Measurements from ENCODE around the gene CILP2. TPM values are rescaled to one million over a fixed set of nuclear protein-coding genes. Genes with fewer than 3 reads are reported as not detected.

The CILP2 gene
- total RNA-seq, 1 donor from 2014 or later, result 1.1 TPM

DNA sequence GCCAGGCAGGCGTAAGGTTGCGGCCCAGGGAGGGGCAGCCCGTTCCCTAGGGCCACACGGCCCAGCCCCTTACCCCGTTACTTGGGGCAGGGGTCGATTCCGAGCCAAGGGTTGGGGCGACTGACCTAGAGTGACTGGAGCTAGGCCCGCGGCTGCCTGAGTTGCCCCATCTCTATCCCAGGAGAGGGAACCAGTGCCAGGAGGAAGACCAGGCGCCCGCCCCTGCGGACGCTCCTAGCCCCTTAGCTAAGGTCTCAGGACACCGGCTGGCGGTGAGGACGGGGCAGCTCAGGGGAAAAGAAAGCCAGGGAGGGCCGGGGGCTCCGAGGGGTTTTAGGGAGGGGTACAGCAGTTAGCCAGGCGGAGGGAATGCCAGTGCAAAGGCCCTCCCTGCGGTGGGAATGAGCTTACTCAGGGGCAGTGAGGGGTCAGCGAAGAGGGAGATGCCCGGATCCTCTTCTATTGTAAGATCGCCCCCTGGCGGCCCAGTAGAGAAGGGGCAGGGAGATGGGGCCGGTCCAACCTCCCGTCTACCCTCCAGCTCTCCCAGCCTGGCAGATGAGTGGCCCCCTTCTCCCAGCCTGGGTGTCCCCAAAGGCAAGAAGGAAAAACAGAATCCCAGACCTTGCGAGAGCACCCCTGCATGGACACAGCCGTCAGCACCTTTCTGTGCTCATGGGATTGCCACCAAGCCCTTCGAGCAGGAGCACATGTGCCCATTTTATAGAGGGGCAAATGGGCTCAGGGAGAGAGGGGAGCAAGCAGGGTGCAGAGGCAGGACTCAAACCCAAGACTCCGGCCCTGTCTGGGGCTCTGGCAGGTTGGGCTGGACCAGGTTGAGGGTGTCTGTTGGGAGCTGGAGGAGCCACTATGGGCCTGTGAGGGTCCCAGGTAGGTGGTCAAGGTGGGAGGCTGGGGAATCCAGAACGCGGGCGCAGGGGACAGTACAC lies 16.3 kb downstream of the CILP2 start:
- TF ChIP-seq, protein P1, sequence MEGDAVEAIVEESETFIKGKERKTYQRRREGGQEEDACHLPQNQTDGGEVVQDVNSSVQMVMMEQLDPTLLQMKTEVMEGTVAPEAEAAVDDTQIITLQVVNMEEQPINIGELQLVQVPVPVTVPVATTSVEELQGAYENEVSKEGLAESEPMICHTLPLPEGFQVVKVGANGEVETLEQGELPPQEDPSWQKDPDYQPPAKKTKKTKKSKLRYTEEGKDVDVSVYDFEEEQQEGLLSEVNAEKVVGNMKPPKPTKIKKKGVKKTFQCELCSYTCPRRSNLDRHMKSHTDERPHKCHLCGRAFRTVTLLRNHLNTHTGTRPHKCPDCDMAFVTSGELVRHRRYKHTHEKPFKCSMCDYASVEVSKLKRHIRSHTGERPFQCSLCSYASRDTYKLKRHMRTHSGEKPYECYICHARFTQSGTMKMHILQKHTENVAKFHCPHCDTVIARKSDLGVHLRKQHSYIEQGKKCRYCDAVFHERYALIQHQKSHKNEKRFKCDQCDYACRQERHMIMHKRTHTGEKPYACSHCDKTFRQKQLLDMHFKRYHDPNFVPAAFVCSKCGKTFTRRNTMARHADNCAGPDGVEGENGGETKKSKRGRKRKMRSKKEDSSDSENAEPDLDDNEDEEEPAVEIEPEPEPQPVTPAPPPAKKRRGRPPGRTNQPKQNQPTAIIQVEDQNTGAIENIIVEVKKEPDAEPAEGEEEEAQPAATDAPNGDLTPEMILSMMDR (IDR thresholded peaks at IDR 0.05), result peak; percentile 72
- peaks cover 23% of the 10 kb centered on the region for H3K4me1 Mint-ChIP-seq (ENCODE audit: unreplicated experiment)
- H3K27ac Mint-ChIP-seq (ENCODE audit: unreplicated experiment), result no peak overlapping the region
- H3K9me3 Mint-ChIP-seq (ENCODE audit: unreplicated experiment), result no peaks in the 10 kb centered on the region
- no peaks in the 10 kb centered on the region for H3K36me3 Mint-ChIP-seq (ENCODE audit: unreplicated experiment)
- H3K4me3 Mint-ChIP-seq (ENCODE audit: unreplicated experiment), result no peak overlapping the region
- DNase-seq (ENCODE audit: extremely low spot score, unreplicated experiment), result no peak
- H3K27me3 Mint-ChIP-seq (ENCODE audit: unreplicated experiment), result no peaks in the 10 kb centered on the region

DNA sequence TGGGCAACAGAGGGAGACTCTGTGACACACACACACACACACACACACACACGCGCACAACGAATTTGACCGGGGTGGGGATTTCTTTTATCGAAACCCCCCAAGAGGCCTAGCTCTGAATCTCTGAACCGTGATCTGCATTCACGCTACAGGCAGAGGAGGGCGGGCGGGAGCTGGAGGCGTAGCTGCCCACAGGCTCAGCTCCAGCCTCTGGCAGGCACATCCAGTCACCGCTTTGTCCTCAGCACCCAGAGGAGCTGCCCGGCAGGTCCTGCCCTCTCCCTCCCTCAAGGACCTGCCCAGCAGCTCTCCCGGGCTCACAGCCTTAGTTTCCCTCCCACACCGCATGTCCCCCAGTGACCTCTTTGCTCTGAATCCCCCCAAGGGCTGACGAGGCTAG lies 20.0 kb downstream of the CILP2 start:
- H3K27ac Mint-ChIP-seq (ENCODE audit: unreplicated experiment), result no peak overlapping the region
- H3K9me3 Mint-ChIP-seq (ENCODE audit: unreplicated experiment), result no peaks in the 10 kb centered on the region
- H3K36me3 Mint-ChIP-seq (ENCODE audit: unreplicated experiment), result no peaks in the 10 kb centered on the region
- no peak for DNase-seq (ENCODE audit: extremely low spot score, unreplicated experiment)
- H3K4me3 Mint-ChIP-seq (ENCODE audit: unreplicated experiment), result no peak overlapping the region
- H3K4me1 Mint-ChIP-seq (ENCODE audit: unreplicated experiment), result no peaks in the 10 kb centered on the region
- TF ChIP-seq, protein P1 (IDR thresholded peaks at IDR 0.05), result no peak
- H3K27me3 Mint-ChIP-seq (ENCODE audit: unreplicated experiment), result no peaks in the 10 kb centered on the region

DNA sequence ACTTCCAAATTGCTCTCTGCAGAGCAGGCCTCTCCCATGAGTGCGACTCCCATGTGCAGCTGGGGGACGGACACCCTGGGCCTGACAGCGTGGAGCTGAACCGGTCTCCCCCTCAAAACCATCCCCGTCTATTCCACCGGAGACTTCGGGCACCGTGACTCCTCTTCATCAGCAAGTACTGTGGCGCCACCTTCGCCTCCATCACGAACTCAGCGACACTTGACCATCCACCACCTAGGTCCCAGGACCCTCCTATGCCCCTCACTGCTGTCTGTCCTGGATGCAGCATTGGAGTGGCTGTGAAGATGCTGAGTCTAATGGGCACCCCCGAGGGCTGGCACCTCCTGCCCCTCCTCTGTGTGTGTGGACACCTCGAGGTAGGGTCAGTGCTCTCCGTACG lies 20.6 kb downstream of the CILP2 start:
- Mint-ChIP-seq H3K4me3 (ENCODE audit: unreplicated experiment) (no peak overlapping the region), H3K27ac (ENCODE audit: unreplicated experiment) (no peak overlapping the region), H3K27me3 (ENCODE audit: unreplicated experiment) (no peaks in the 10 kb centered on the region), H3K9me3 (ENCODE audit: unreplicated experiment) (no peaks in the 10 kb centered on the region), H3K36me3 (ENCODE audit: unreplicated experiment) (no peaks in the 10 kb centered on the region), H3K4me1 (ENCODE audit: unreplicated experiment) (no peaks in the 10 kb centered on the region)
- TF ChIP-seq, protein P1 (IDR thresholded peaks at IDR 0.05), result no peak
- no peak for DNase-seq (ENCODE audit: extremely low spot score, unreplicated experiment)

DNA sequence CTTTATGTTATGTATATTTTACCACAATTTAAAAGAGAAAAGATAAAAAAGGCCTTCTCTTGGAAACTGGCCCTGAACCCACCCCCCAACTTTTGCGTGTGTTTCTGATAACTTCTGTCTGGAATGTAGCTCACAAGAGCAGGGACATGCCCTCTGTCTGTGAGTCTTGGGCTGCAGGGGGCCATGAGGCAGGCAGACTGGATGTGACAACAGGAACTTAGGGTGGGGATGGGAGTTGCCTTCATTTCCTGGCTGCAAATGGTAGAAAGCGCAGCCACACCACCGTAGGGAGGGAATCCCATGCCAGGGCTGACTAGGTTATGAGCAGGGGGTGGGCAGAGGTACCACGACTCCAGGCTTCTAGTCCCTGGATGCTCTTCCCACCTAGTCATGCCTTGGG lies 21.9 kb downstream of the CILP2 start:
- no peaks in the 10 kb centered on the region for H3K27me3 Mint-ChIP-seq (ENCODE audit: unreplicated experiment)
- H3K4me3 Mint-ChIP-seq (ENCODE audit: unreplicated experiment), result no peak overlapping the region
- no peak for DNase-seq (ENCODE audit: extremely low spot score, unreplicated experiment)
- H3K36me3 Mint-ChIP-seq (ENCODE audit: unreplicated experiment), result no peaks in the 10 kb centered on the region
- no peak overlapping the region for H3K27ac Mint-ChIP-seq (ENCODE audit: unreplicated experiment)
- no peaks in the 10 kb centered on the region for H3K9me3 Mint-ChIP-seq (ENCODE audit: unreplicated experiment)
- TF ChIP-seq, protein P1 (IDR thresholded peaks at IDR 0.05), result no peak
- H3K4me1 Mint-ChIP-seq (ENCODE audit: unreplicated experiment), result no peaks in the 10 kb centered on the region

DNA sequence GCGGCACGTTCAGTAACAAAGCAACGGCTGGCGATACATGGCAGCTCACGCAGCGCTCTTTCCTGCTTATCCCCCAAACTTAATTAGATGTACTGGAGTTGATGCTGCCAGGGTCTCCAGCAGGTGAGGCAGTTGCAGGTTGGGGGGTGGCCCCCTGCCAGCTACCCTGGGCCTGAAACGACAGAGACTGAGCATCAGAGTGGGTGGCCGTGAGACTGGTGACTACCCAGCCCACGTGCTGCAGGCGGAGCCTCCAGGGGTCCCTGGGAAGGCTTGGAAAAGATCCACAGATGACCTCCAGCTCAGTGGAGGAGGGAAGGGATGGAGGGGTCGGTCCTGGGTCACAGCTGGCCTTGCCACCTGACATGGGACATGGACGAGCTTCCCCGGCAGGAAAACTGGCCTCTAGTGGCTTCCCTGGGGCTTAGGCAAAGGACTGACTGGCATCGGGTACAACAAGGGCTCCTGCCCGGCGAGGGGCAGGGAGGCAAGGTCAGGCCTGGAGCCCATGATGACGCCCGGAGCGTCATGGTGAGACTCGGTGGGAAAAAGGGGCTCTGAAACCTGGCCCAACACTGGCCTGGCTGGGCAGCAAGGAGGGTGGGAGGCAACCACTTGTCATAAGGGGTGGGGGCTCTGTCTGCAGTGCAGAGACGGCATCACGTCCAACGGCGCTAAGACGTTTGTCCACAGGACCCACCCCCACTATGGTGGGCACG lies 24.0 kb downstream of the CILP2 start:
- Mint-ChIP-seq H3K36me3 (ENCODE audit: unreplicated experiment) (no peaks in the 10 kb centered on the region), H3K4me3 (ENCODE audit: unreplicated experiment) (no peak overlapping the region), H3K27ac (ENCODE audit: unreplicated experiment) (no peak overlapping the region), H3K4me1 (ENCODE audit: unreplicated experiment) (peaks cover 5% of the 10 kb centered on the region), H3K9me3 (ENCODE audit: unreplicated experiment) (no peaks in the 10 kb centered on the region), H3K27me3 (ENCODE audit: unreplicated experiment) (no peaks in the 10 kb centered on the region)
- TF ChIP-seq, protein P1 (IDR thresholded peaks at IDR 0.05), result no peak
- no peak for DNase-seq (ENCODE audit: extremely low spot score, unreplicated experiment)

All from osteocyte (in vitro differentiated cells).